Suppressor macrophage treated with lipopolysaccharide for 1 hour (primary cell): ENCODE data around the gene THAP4.

Experiments used
- DNase-seq, 3 donors: peaks; one replicate each; pipeline ENCODE4 v3.0.0-alpha.2; 2020 to 2022

The THAP4 gene

GRCh38 chr2:241637795-241638660 is 1.1 kb upstream of the THAP4 start:
- peak; percentile 65 to 80 (median 68) for DNase-seq

- DNase-seq: peak; percentile 28 to 67 (median 51)
Observed at GRCh38 chr2:241636182-241637017, 558 bp downstream of the THAP4 start.

- no peak for DNase-seq
Observed at GRCh38 chr2:241635756-241636155, 1.2 kb downstream of the THAP4 start.

GRCh38 chr2:241633561-241633960 is 3.4 kb downstream of the THAP4 start:
- DNase-seq: no peak

GRCh38 chr2:241632478-241633325 is 4.3 kb downstream of the THAP4 start:
- no peak for DNase-seq

GRCh38 chr2:241629762-241630435 is 7.1 kb downstream of the THAP4 start:
- DNase-seq: no peak

- DNase-seq: no peak
Observed at GRCh38 chr2:241627675-241628074, 9.3 kb downstream of the THAP4 start.

GRCh38 chr2:241620419-241620769 is 16.6 kb downstream of the THAP4 start:
- peak; percentile 55 to 69 (median 61) for DNase-seq

- DNase-seq: no peak
Observed at GRCh38 chr2:241619597-241620418, 17.1 kb downstream of the THAP4 start.

- no peak for DNase-seq
Observed at GRCh38 chr2:241618829-241619228, 18.1 kb downstream of the THAP4 start.

- peak in 2 of 3 donors; percentile 20 to 22 for DNase-seq
Observed at GRCh38 chr2:241618296-241618805, 18.6 kb downstream of the THAP4 start.

GRCh38 chr2:241617431-241618154 is 19.4 kb downstream of the THAP4 start:
- DNase-seq: peak in 2 of 3 donors; percentile 20 to 41

- DNase-seq: no peak
Observed at GRCh38 chr2:241616168-241617125, 20.5 kb downstream of the THAP4 start.

GRCh38 chr2:241615522-241616052 is 21.4 kb downstream of the THAP4 start:
- no peak for DNase-seq

GRCh38 chr2:241615041-241615440 is 21.9 kb downstream of the THAP4 start:
- no peak for DNase-seq

- DNase-seq: no peak
Observed at GRCh38 chr2:241613017-241613780, 23.8 kb downstream of the THAP4 start.

- no peak for DNase-seq
Observed at GRCh38 chr2:241612156-241613016, 24.6 kb downstream of the THAP4 start.
